ENCODE measurements around the gene GABRD.

DNA sequence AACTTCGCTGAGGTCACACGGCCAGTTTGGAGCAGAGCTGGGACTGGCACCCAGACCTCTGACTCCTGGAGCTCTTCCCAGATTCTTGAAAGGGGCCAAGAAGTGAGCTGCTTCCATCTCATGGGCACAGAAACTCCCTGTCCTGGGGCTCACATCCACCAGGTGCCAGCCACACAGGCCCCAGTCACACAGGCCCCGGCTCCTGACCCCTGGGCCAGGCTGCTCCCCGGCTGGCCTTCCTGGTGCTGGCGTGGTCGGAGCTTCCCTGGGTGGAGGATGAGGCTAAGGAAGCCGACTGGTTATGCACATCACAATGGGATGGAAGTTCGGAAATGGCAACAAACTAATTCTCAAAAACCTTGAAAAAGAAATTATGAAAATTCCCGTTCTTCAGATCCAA, 3.0 kb upstream of the GABRD start:
- TF ChIP-seq, protein P1, sequence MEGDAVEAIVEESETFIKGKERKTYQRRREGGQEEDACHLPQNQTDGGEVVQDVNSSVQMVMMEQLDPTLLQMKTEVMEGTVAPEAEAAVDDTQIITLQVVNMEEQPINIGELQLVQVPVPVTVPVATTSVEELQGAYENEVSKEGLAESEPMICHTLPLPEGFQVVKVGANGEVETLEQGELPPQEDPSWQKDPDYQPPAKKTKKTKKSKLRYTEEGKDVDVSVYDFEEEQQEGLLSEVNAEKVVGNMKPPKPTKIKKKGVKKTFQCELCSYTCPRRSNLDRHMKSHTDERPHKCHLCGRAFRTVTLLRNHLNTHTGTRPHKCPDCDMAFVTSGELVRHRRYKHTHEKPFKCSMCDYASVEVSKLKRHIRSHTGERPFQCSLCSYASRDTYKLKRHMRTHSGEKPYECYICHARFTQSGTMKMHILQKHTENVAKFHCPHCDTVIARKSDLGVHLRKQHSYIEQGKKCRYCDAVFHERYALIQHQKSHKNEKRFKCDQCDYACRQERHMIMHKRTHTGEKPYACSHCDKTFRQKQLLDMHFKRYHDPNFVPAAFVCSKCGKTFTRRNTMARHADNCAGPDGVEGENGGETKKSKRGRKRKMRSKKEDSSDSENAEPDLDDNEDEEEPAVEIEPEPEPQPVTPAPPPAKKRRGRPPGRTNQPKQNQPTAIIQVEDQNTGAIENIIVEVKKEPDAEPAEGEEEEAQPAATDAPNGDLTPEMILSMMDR (IDR thresholded peaks at IDR 0.05), result no peak
- no peak for TF ChIP-seq POLR2A (IDR thresholded peaks at IDR 0.05)
